ENCODE data around the gene DOP1B.

The DOP1B gene

DNA sequence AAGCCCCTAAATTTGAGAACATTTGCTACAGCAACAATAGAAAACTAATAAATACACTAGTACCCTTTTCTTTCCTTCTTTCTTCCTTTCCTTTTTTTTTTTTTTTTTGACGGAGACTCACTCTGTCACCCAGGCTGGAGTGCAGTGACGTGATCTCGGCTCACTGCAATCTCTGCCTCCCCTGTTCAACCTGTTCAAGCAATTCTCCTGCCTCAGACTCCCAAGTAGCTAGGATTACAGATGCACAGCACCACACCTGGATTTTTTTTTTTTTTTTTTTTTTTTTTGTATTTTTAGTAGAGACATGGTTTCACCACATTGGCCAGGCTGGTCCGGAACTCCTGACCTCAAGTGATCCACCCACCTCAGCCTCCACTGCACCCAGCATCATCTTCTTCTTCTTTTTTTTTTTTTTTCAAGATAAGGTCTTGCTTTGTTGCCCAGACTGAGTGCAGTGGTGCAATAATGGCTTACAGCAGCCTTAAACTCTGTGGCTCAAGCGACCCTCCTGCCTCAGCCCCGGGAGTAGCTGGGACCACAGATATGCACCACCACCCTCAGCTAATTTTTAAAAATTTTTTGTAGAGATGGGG lies 41.4 kb upstream of the DOP1B start:
- H3K79me2 ChIP-seq (ENCODE audit: control insufficient read depth, insufficient read depth, low read length, poor library complexity): no peaks in the 10 kb centered on the region
- no peak overlapping the region for H2BK5ac ChIP-seq (ENCODE audit: low read depth, low read length, poor library complexity)
- H3K9ac ChIP-seq (ENCODE audit: low read length): no peak overlapping the region
- no peak overlapping the region for H3K4me2 ChIP-seq (ENCODE audit: low read length)
- H3K23ac ChIP-seq (ENCODE audit: low read length): no peak overlapping the region
- no CpG with 5 or more reads among the region's 6 CpGs for WGBS (ENCODE audit: extremely low coverage, insufficient coverage, insufficient read length)
- no peak overlapping the region for H2BK120ac ChIP-seq (ENCODE audit: insufficient read depth, low read length, poor library complexity)
- H2AK5ac ChIP-seq (ENCODE audit: low read length): no peak overlapping the region
- DNase-seq: peak; percentile 25 to 56
- no peak overlapping the region for H4K91ac ChIP-seq (ENCODE audit: low read depth, low read length)
- no peaks in the 10 kb centered on the region for H3K79me1 ChIP-seq (ENCODE audit: low read length)
- no peak overlapping the region for H3K18ac ChIP-seq (ENCODE audit: low read length)
- H4K8ac ChIP-seq (ENCODE audit: low read depth, low read length): no peak overlapping the region
- H3K27me3 ChIP-seq (ENCODE audit: insufficient read depth, low read length): no peaks in the 10 kb centered on the region
- H3K27ac ChIP-seq (ENCODE audit: low read depth, low read length): no peak overlapping the region
- H3K9me3 ChIP-seq (ENCODE audit: insufficient read depth, low read depth, low read length): no peaks in the 10 kb centered on the region
- no peak overlapping the region for H3K4me3 ChIP-seq (ENCODE audit: low read depth, low read length)
- H3K4ac ChIP-seq (ENCODE audit: low read depth, low read length): no peak overlapping the region
- H2BK12ac ChIP-seq (ENCODE audit: low read length): no peak overlapping the region
- peaks cover 8 to 9% of the 10 kb centered on the region in 2 experiments for H3K4me1 ChIP-seq (ENCODE audit: control insufficient read depth in 1 of 2, insufficient read depth in 2 of 2, low read length in 2 of 2)
- no peak overlapping the region for H2AFZ ChIP-seq (ENCODE audit: insufficient read depth, low read length, poor library complexity)
- H3K36me3 ChIP-seq (ENCODE audit: control insufficient read depth in 1 of 2, insufficient read depth in 2 of 2, low read length in 2 of 2): no peaks in the 10 kb centered on the region
- no peak overlapping the region for H3K14ac ChIP-seq (ENCODE audit: low read length)
- H4K12ac ChIP-seq (ENCODE audit: low read depth, low read length): no peak overlapping the region

DNA sequence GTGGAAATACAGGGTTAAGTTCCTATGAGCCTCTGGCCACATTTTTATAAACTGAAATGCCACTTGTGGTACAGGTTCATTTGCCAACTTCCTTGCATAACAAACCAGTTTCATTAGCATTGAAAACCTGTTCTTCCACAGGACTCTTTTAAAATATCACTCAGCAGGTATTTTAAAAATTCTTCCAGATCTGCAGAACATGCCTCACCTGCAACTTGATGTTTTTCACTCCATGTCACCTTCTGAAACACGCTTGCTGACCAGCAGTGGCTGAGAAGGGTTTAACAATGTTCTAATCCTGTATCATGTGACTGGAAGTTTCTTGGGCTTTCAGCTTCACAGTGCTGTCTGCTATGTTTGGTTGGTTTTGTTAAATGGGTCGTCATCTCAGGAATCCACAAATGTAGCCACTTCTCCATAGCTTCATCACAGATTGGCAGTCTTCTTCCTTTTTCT lies 39.3 kb upstream of the DOP1B start:
- Histone ChIP-seq H2AK5ac (ENCODE audit: low read length) (no peak overlapping the region), H3K23ac (ENCODE audit: low read length) (no peak overlapping the region), H2BK12ac (ENCODE audit: low read length) (no peak overlapping the region), H3K27me3 (ENCODE audit: insufficient read depth, low read length) (no peaks in the 10 kb centered on the region), H3K18ac (ENCODE audit: low read length) (no peak overlapping the region), H3K27ac (ENCODE audit: low read depth, low read length) (no peak overlapping the region), H3K4me3 (ENCODE audit: low read depth, low read length) (no peak overlapping the region), H3K4me2 (ENCODE audit: low read length) (no peak overlapping the region), H4K12ac (ENCODE audit: low read depth, low read length) (no peak overlapping the region), H4K91ac (ENCODE audit: low read depth, low read length) (no peak overlapping the region), H3K79me2 (ENCODE audit: control insufficient read depth, insufficient read depth, low read length, poor library complexity) (no peaks in the 10 kb centered on the region), H3K14ac (ENCODE audit: low read length) (no peak overlapping the region), H2AFZ (ENCODE audit: insufficient read depth, low read length, poor library complexity) (no peak overlapping the region), H3K9ac (ENCODE audit: low read length) (no peak overlapping the region), H3K4me1 (ENCODE audit: control insufficient read depth in 1 of 2, insufficient read depth in 2 of 2, low read length in 2 of 2) (peaks cover 3 to 6% of the 10 kb centered on the region in 2 experiments), H4K8ac (ENCODE audit: low read depth, low read length) (no peak overlapping the region), H2BK120ac (ENCODE audit: insufficient read depth, low read length, poor library complexity) (no peak overlapping the region), H3K79me1 (ENCODE audit: low read length) (no peaks in the 10 kb centered on the region), H2BK5ac (ENCODE audit: low read depth, low read length, poor library complexity) (no peak overlapping the region), H3K9me3 (ENCODE audit: insufficient read depth, low read depth, low read length) (no peaks in the 10 kb centered on the region), H3K4ac (ENCODE audit: low read depth, low read length) (no peak overlapping the region), H3K36me3 (ENCODE audit: control insufficient read depth in 1 of 2, insufficient read depth in 2 of 2, low read length in 2 of 2) (no peaks in the 10 kb centered on the region)
- peak; percentile 84 to 98 for DNase-seq
- WGBS (ENCODE audit: extremely low coverage, insufficient coverage, insufficient read length): no CpG with 5 or more reads among the region's 2 CpGs

DNA sequence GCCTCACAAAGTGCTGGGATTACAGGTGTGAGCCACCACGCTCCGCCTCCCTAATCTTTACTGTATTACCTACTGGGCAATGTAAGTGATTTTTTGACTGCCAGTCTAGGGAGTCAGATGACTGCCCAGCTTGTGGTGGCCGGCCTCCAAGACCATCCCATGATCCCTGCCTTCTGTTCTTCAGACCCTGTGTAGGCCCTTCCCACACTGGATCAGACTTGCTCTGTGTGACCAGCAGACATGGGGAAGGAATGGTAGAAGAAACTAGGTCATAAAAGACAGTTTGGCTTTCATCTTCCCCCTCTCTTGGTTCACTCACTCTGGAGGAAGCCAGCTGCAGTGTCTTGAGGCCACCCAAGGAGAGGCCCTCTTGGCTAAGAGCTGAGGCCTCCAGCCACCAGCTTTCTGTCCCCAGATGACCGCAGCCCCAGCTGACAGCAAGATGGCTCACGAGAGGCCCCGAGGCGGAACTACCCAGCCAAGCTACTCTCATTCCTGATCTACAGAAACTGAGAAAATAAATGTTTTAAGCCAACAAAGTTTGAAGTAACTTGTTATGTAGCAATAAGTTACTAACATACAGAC lies 36.2 kb upstream of the DOP1B start:
- Histone ChIP-seq H4K12ac (ENCODE audit: low read depth, low read length) (no peak overlapping the region), H3K79me1 (ENCODE audit: low read length) (no peaks in the 10 kb centered on the region), H3K14ac (ENCODE audit: low read length) (no peak overlapping the region), H3K18ac (ENCODE audit: low read length) (no peak overlapping the region), H3K27me3 (ENCODE audit: insufficient read depth, low read length) (no peaks in the 10 kb centered on the region), H3K36me3 (ENCODE audit: control insufficient read depth in 1 of 2, insufficient read depth in 2 of 2, low read length in 2 of 2) (no peaks in the 10 kb centered on the region), H2BK120ac (ENCODE audit: insufficient read depth, low read length, poor library complexity) (no peak overlapping the region), H3K4me3 (ENCODE audit: low read depth, low read length) (no peak overlapping the region), H3K23ac (ENCODE audit: low read length) (no peak overlapping the region), H2AFZ (ENCODE audit: insufficient read depth, low read length, poor library complexity) (no peak overlapping the region), H3K9ac (ENCODE audit: low read length) (no peak overlapping the region), H2BK12ac (ENCODE audit: low read length) (no peak overlapping the region), H3K4me2 (ENCODE audit: low read length) (no peak overlapping the region), H4K8ac (ENCODE audit: low read depth, low read length) (no peak overlapping the region), H3K9me3 (ENCODE audit: insufficient read depth, low read depth, low read length) (no peaks in the 10 kb centered on the region), H3K4me1 (ENCODE audit: control insufficient read depth in 1 of 2, insufficient read depth in 2 of 2, low read length in 2 of 2) (peaks cover 3 to 4% of the 10 kb centered on the region in 2 experiments), H3K27ac (ENCODE audit: low read depth, low read length) (no peak overlapping the region), H2BK5ac (ENCODE audit: low read depth, low read length, poor library complexity) (no peak overlapping the region), H2AK5ac (ENCODE audit: low read length) (no peak overlapping the region), H4K91ac (ENCODE audit: low read depth, low read length) (no peak overlapping the region), H3K4ac (ENCODE audit: low read depth, low read length) (no peak overlapping the region), H3K79me2 (ENCODE audit: control insufficient read depth, insufficient read depth, low read length, poor library complexity) (no peaks in the 10 kb centered on the region)
- WGBS (ENCODE audit: extremely low coverage, insufficient coverage, insufficient read length): no CpG with 5 or more reads among the region's 7 CpGs
- DNase-seq: peak; percentile 93 to 95

DNA sequence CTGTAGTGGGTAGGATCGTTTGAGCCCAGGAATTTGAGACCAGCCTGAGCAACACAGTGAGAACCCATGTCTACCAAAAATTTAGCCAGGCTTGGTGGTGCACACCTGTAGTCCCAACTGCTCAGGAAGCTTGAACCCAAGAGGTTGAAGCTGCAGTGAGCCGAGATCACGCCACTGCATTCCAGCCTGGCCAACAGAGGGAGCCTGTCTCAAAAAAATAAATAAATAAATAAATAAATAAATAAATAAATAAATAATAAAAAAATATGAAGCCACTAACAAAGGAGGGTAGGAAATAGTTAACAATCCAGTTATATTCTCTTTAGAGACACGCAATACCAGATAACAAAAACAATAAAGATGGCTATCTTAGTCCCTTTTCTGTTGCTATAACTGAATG lies 33.6 kb upstream of the DOP1B start:
- no peak overlapping the region for H2AFZ ChIP-seq (ENCODE audit: insufficient read depth, low read length, poor library complexity)
- H2BK120ac ChIP-seq (ENCODE audit: insufficient read depth, low read length, poor library complexity): no peak overlapping the region
- no peak overlapping the region for H3K27ac ChIP-seq (ENCODE audit: low read depth, low read length)
- H3K36me3 ChIP-seq (ENCODE audit: control insufficient read depth in 1 of 2, insufficient read depth in 2 of 2, low read length in 2 of 2): no peaks in the 10 kb centered on the region
- H2BK5ac ChIP-seq (ENCODE audit: low read depth, low read length, poor library complexity): no peak overlapping the region
- WGBS (ENCODE audit: extremely low coverage, insufficient coverage, insufficient read length): no CpG with 5 or more reads among the region's 4 CpGs
- H2AK5ac ChIP-seq (ENCODE audit: low read length): no peak overlapping the region
- H3K4me3 ChIP-seq (ENCODE audit: low read depth, low read length): no peak overlapping the region
- no peak overlapping the region for H3K4me2 ChIP-seq (ENCODE audit: low read length)
- no peak overlapping the region for H3K14ac ChIP-seq (ENCODE audit: low read length)
- peaks cover 2% of the 10 kb centered on the region for H3K9me3 ChIP-seq (ENCODE audit: insufficient read depth, low read depth, low read length)
- H2BK12ac ChIP-seq (ENCODE audit: low read length): no peak overlapping the region
- no peak for DNase-seq
- H3K27me3 ChIP-seq (ENCODE audit: insufficient read depth, low read length): no peaks in the 10 kb centered on the region
- H3K9ac ChIP-seq (ENCODE audit: low read length): no peak overlapping the region
- H4K8ac ChIP-seq (ENCODE audit: low read depth, low read length): no peak overlapping the region
- no peaks in the 10 kb centered on the region for H3K79me2 ChIP-seq (ENCODE audit: control insufficient read depth, insufficient read depth, low read length, poor library complexity)
- no peaks in the 10 kb centered on the region for H3K4me1 ChIP-seq (ENCODE audit: control insufficient read depth in 1 of 2, insufficient read depth in 2 of 2, low read length in 2 of 2)
- no peak overlapping the region for H3K4ac ChIP-seq (ENCODE audit: low read depth, low read length)
- H3K23ac ChIP-seq (ENCODE audit: low read length): no peak overlapping the region
- no peaks in the 10 kb centered on the region for H3K79me1 ChIP-seq (ENCODE audit: low read length)
- H4K12ac ChIP-seq (ENCODE audit: low read depth, low read length): no peak overlapping the region
- no peak overlapping the region for H4K91ac ChIP-seq (ENCODE audit: low read depth, low read length)
- H3K18ac ChIP-seq (ENCODE audit: low read length): no peak overlapping the region
